ENCODE results near the gene NKAIN4.

The NKAIN4 gene

GRCh38 chr20:63292904-63293303 is 38.6 kb upstream of the NKAIN4 start, which contains the start of gene COL20A1:
COL20A1 (plus strand) TSS chr20:63293186; CDS start chr20:63295108, 1,922 bp downstream.
- TF ChIP-seq CTCF (IDR thresholded peaks at IDR 0.05; ENCODE audit: low read depth, low read length): no peak
- DNase-seq (ENCODE audit: extremely low read depth, low read depth): no peak

DNA sequence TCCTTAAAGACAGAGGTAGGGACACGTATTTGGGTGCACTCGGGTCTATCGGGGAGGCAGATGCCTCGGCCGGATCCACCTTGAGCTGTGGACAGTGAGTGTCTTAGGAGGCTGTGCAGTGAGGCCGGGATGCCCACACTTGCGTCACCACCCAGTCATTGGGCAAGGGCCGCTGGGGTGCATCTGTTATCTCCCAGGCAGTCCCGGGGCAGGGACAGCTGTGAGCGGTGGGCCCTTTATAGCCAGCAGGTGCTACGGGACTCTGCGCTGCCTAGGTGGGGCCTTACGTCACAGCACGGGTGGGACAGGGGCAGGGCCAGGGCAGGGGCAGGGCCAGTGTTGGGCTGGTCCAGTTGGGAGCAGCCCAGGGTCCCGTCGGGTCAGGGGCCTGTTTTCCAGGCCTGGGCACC is 38.0 kb upstream of the NKAIN4 start:
- DNase-seq (ENCODE audit: extremely low read depth, low read depth): no peak
- TF ChIP-seq CTCF (IDR thresholded peaks at IDR 0.05; ENCODE audit: low read depth, low read length): no peak

DNA sequence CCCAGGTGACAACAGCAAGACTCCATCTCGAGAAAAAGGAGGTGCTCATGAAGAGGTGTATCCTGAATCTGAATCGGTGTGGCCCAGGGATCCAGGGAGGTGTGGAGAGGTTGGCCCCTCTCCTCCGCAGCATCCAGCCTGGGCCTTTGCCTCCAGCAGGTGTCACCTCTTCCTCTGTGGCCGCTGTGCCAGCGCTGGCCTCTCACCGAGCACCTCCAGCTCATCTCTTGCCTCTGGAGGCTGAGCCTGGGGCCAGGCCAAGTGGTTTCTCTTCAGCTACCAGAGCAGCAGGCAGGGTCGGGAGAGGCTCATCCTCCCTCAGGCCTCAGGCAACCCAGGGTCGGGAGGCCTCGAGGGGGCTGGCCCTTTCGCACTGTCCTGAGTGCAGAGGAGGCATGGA is 37.5 kb upstream of the NKAIN4 start:
- no peak for DNase-seq (ENCODE audit: extremely low read depth, low read depth)
- no peak for TF ChIP-seq CTCF (IDR thresholded peaks at IDR 0.05; ENCODE audit: low read depth, low read length)

GRCh38 chr20:63290677-63291472 is 36.6 kb upstream of the NKAIN4 start:
- TF ChIP-seq CTCF (IDR thresholded peaks at IDR 0.05; ENCODE audit: low read depth, low read length): peak; percentile 63
- DNase-seq (ENCODE audit: extremely low read depth, low read depth): no peak

- no peak for DNase-seq (ENCODE audit: extremely low read depth, low read depth)
- TF ChIP-seq CTCF (IDR thresholded peaks at IDR 0.05; ENCODE audit: low read depth, low read length): no peak
These were observed 35.9 kb upstream of the NKAIN4 start for GRCh38 chr20:63290136-63290676.

GRCh38 chr20:63289311-63290135 is 35.3 kb upstream of the NKAIN4 start:
- DNase-seq (ENCODE audit: extremely low read depth, low read depth): no peak
- no peak for TF ChIP-seq CTCF (IDR thresholded peaks at IDR 0.05; ENCODE audit: low read depth, low read length)
